GM18858 (cell line): ENCODE results near the gene MAP7.
"Not testable (repeated sequence)": the region's sequence is repeated elsewhere in the genome, so short reads cannot be mapped to it uniquely, and the experiment has no call there.

Experiments
- ATAC-seq: cut with Tn5 transposase; IDR thresholded peaks from one replicate; pipeline ENCODE4 v1.9.1; 2021; ENCODE audit not compliant: unreplicated experiment

MAP7 gene

GRCh38 chr6:136474241-136474640, 76.0 kb downstream of the MAP7 start:
- ATAC-seq, result no peak

- ATAC-seq, result no peak
Measured at GRCh38 chr6:136471922-136472321, 78.3 kb downstream of the MAP7 start.

GRCh38 chr6:136471372-136471771, 78.8 kb downstream of the MAP7 start:
- no peak for ATAC-seq

- ATAC-seq, result no peak
Measured at GRCh38 chr6:136470044-136470443, 80.2 kb downstream of the MAP7 start.

GRCh38 chr6:136469154-136469553, 81.1 kb downstream of the MAP7 start:
- ATAC-seq, result no peak

GRCh38 chr6:136468711-136469110, 81.5 kb downstream of the MAP7 start:
- no peak for ATAC-seq

- ATAC-seq, result no peak
Measured at GRCh38 chr6:136467186-136467585, 83.0 kb downstream of the MAP7 start.

- no peak for ATAC-seq
Measured at GRCh38 chr6:136466777-136467176, 83.4 kb downstream of the MAP7 start.

GRCh38 chr6:136465766-136466303, 84.4 kb downstream of the MAP7 start:
- ATAC-seq, result no peak

- ATAC-seq, result no peak
Measured at GRCh38 chr6:136464874-136465273, 85.3 kb downstream of the MAP7 start.

GRCh38 chr6:136464148-136464547, 86.1 kb downstream of the MAP7 start:
- ATAC-seq, result peak; percentile 44

- ATAC-seq, result no peak
Measured at GRCh38 chr6:136463743-136464142, 86.5 kb downstream of the MAP7 start.

GRCh38 chr6:136446579-136447187, 103.5 kb downstream of the MAP7 start:
- no peak for ATAC-seq

- no peak for ATAC-seq
Measured at GRCh38 chr6:136446145-136446544, 104.1 kb downstream of the MAP7 start.

GRCh38 chr6:136445063-136445462, 105.2 kb downstream of the MAP7 start:
- ATAC-seq, result no peak

GRCh38 chr6:136440203-136440602, 110.0 kb downstream of the MAP7 start:
- ATAC-seq, result no peak

- no peak for ATAC-seq
Measured at GRCh38 chr6:136439514-136440190, 110.6 kb downstream of the MAP7 start.

GRCh38 chr6:136438441-136438840, 111.8 kb downstream of the MAP7 start:
- ATAC-seq, result no peak

GRCh38 chr6:136437246-136437645, 113.0 kb downstream of the MAP7 start:
- no peak for ATAC-seq

- no peak for ATAC-seq
Measured at GRCh38 chr6:136435101-136435500, 115.1 kb downstream of the MAP7 start.

GRCh38 chr6:136431306-136431705, 118.9 kb downstream of the MAP7 start:
- ATAC-seq, result not testable (repeated sequence)

GRCh38 chr6:136429264-136430065, 120.8 kb downstream of the MAP7 start:
- no peak for ATAC-seq
